GM19438 (cell line): ENCODE measurements around the gene ANKZF1.
"Not testable (repeated sequence)": the region's sequence is repeated elsewhere in the genome, so short reads cannot be mapped to it uniquely, and the experiment has no call there.

Experiments
- ATAC-seq: cut with Tn5 transposase; IDR thresholded peaks from one replicate; pipeline ENCODE4 v1.9.1; 2021; ENCODE audit warnings: low read depth; ENCODE audit not compliant: unreplicated experiment

Gene ANKZF1

DNA sequence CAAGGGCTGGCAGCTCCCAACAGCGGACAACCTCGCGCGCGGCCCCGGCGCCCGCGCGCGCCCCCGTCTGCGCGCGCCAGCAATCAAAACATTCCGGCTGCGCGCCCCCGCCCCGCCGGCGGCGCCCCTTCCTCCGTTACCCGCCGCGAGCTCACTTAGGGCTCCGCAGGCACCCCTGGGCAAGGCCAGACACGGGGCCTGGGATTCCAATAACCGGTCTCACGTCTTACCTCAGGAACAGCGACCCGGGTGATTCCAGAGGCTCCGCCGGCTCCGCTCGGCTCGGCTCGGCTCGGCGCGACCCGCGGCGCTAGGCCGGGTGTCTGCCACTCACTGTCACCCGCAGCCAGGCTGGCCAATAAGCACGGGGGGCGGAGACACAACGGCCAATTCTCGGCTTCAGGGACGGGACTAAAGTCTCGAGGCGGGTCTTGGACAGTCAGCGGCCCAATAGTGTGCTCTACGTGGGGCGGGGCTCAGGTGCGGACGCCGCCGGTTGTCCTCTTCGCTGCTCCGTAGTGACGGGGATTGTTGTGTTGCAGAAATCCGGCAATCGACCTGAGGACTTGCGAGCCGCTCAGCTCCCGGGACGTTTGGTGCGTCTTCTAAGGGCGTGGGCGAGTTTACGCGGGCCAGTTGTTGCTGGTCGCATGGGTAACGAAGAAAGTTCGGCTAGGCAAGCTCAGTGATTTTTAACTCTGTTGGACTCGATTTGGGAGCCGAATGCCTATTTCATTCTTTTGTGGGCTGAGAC lies at the start of gene ANKZF1, which contains the start of gene ATG9A:
ANKZF1 (plus strand) TSS at position 502 of the 754 bp plus-strand sequence. CDS start 452 bp downstream, outside the sequence.
ATG9A (minus strand) TSS at position 332 of the 754 bp plus-strand sequence. CDS start 1,612 bp downstream, outside the sequence.
- ATAC-seq, result peak; percentile 96

- no peak for ATAC-seq
Observed at GRCh38 chr2:219180961-219181360, 48.6 kb upstream of the ANKZF1 start.

DNA sequence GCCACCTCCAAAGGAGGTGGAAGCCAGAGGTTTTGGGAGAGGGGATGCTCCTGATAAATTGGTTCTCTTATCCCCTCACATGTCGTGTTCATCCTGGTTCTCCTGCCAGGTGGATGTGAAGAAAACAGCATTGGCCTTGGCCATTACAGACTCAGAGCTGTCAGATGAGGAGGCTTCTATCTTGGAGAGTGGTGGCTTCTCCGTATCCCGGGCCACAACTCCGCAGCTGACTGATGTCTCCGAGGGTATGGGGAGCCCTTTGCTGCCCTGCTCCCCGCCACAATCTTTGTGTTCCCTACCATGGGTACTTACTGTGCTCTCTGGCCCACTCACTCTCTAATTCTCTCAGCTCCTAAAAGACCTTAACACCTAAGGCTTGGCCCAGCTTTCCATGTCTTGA lies 48.1 kb upstream of the ANKZF1 start:
- no peak for ATAC-seq

GRCh38 chr2:219182331-219183150 lies 47.1 kb upstream of the ANKZF1 start:
- ATAC-seq, result no peak

DNA sequence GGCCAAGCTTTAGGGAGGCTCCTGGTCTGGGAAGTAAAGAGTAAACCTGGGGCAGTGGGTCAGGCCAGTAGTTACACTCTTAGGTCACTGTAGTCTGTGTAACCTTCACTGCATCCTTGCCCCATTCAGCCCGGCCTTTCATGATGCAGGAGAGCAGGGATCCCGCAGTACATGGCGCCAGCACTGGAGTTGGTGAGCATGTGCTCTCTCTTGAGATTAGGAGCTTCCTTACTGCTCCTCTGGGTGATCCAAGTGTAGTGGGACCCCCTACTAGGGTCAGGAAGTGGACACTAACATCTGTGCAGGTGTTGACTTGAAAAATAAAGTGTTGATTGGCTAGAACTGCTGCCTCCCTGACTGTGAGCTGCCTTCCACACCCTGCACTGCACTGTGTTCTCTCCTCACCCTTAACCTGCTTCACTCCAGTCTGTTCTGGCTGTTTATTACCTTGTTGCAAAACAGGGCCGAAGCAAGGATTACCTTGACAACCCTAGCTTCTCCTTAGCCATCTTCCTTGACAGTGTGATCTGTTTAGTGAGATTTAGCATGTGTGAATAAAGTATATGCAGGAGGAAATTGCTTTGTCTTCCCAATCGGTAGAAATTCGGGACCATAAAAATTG lies 46.3 kb upstream of the ANKZF1 start:
- ATAC-seq, result no peak

- no peak for ATAC-seq
Observed at GRCh38 chr2:219184121-219184520, 45.5 kb upstream of the ANKZF1 start.

DNA sequence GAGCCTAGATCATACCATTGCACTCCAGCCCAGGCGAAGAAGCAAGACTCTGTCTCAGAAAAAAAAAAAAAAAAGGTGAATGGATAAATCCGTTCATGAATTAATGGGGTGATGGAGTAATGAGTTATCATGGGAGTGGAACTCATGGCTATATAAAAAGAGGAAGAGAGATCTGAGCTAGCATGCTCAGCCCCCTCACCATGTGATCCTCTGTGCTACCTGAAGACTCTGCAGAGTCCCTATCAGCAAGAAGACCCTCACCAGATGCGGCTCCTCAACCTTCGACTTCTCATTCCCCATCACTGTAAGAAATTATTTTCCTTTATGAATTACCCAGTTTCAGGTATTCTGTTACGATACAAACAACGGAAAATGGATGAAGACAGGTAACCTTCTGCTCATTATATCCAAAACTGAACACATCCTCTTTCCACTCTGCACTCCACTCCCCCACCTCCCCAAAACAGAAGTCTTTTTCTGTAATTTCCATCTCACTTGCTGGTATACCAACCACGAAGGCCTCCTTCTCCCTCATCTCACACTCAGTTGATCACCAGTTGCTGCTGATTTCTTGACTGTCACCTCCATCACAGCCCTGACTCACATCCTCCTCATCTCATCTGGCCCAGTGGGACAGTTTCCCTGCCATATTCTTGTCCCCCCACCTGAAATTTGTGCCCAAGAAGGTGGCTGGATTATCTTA lies 42.7 kb upstream of the ANKZF1 start:
- no peak for ATAC-seq

DNA sequence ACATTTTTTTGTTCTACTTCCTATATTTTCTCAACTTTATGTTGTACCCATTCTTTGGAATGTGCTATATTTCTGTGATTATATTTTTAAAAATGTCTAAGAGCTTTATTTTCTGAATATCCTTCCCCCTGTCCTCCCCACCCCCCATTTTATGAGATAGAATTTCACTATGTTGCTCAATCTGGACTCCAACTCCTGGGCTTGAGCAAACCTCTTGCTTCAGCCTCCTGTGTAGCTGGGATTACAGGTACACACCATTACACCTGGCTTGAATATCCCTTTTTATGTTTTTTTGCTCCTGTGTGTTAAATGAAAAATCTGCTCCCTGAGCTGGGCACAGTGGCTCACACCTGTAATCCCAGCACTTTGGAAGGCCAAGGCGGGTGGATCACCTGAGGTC lies 32.2 kb upstream of the ANKZF1 start:
- ATAC-seq, result no peak

- no peak for ATAC-seq
Observed at GRCh38 chr2:219198974-219199373, 30.6 kb upstream of the ANKZF1 start.

DNA sequence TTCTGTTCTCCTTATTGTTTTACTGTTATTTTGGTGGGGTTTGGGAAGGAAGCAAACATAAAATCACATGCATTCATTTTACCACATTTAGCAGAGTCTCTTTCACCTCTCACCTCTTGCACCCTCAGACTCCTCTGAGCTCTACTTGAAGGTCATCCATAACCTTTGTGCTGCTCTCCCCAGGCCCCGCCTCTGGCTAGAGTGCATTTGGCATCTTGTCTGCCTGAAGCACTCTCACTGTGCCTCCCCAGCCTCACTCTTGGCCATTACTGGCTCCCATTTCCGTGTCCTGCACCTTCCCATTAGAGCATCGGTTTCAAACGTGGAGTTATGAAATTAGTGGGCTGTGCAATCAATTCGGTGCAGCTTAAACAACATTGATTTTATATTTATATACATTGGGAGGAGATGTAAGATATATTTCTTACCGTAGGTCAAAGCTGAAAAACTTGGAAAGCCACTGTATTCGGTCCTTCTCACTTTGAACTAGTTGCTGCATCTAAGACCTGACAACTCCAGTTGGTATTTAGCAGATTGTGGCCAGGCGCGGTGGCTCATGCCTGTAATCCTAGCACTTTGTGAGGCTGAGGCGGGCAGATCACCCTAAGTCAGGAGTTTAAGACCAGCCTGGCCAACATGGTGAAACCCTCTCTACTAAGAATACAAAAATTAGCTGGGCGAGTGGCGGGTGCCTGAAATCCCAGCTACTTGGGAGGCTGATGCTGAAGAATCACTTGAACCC lies 30.0 kb upstream of the ANKZF1 start:
- no peak for ATAC-seq

DNA sequence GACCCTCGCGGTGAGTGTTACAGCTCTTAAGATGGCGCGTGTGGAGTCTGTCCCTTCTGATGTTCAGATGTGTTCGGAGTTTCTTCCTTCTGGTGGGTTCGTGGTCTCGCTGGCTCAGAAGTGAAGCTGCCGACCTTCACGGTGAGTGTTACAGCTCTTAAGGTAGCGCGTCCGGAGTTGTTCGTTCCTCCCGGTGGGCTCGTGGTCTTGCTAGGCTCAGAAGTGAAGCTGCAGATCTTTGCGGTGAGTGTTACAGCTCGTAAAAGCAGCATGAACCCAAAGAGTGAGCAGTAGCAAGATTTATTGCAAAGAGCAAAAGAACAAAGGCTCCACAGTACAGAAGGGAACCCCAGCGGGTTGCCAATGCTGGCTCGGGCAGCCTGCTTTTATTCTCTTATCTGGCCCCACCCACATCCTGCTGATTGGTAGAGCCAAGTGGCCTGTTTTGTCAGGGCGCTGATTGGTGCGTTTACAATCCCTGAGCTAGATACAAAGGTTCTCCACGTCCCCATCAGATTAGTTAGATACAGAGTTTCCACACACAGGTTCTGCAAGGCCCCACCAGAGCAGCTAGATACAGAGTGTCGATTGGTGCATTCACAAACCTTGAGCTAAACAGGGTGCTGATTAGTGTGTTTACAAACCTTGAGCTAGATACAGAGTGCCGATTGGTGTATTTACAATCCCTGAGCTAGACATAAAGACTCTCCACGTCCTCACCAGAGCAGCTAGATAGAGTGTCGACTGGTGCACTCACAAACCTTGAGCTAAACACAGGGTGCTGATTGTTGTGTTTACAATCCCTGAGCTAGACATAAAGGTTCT lies 28.9 kb upstream of the ANKZF1 start:
- not testable (repeated sequence) for ATAC-seq

DNA sequence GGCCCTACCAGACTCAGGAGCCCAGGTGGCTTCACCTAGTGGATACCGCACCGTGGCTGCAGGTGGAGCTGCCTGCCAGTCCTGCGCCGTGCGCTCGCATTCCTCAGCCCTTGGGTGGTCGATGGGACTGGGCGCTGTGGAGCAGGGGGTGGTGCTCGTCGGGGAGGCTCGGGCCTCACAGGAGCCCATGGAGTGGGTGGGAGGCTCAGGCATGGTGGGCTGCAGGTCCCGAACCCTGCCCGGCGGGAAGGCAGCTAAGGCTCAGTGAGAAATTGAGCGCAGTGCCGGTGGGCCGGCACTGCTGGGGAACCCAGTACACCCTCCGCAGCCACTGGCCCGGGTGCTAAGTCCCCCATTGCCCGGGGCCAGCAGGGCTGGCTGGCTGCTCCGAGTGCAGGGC lies 28.3 kb upstream of the ANKZF1 start:
- ATAC-seq, result not testable (repeated sequence)

- no peak for ATAC-seq
Observed at GRCh38 chr2:219204425-219205164, 25.0 kb upstream of the ANKZF1 start.

DNA sequence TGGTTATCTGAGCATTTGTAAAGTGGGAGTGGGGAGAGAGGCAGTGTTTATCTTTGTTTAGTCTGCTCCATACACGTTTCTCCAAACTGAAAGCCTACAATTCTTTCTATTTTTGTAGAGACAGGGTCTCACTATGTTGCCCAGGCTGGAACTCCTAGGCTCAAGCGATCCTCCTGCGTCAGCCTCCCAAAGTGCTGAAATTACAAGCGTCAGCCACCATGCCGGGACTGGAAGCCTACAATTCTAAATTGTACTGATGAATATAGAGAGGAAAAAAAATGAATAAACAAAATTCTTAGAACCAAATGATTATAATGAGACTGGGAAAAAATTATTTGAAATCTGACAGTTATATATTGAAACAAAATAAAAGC lies 24.5 kb upstream of the ANKZF1 start:
- no peak for ATAC-seq

- ATAC-seq, result no peak
Observed at GRCh38 chr2:219205981-219206327, 23.7 kb upstream of the ANKZF1 start.

GRCh38 chr2:219206328-219207133 lies 23.1 kb upstream of the ANKZF1 start, which contains the start of gene ZFAND2B:
ZFAND2B (plus strand) TSS chr2:219206782; CDS start chr2:219206988, 206 bp downstream.
- peak; percentile 94 for ATAC-seq

DNA sequence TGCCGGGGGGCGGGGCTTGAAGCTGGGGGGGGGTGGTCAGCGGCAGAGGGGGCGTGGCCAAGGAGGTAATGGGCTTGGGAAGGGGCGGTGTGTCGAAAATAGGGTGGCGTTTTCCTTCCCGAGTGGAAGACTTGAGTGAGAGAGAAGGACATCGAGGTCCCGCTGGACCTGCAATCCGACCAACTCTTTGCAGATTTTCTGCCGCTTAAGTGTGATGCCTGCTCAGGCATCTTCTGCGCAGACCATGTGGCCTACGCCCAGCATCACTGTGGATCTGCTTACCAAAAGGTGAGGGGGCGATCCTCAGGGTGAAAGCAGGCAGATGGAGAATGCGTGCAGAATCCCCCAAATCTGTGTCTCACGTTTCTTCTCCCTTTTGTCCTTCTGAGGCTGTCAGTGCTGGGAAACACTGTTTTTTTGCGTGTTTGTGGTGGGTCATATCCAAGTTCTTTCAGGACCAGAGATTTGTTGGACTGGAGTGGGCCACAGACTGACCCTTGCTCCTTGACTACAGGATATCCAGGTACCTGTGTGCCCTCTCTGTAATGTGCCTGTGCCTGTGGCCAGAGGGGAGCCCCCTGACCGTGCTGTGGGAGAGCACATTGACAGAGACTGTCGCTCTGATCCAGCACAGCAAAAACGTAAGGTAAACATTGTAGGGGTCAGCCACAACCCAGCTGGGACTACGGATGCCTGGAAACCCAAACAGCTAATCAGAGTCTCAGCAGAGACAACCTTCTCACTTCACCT lies 22.3 kb upstream of the ANKZF1 start:
- ATAC-seq, result no peak
